Activated naive CD8-positive, alpha-beta T cell treated with anti-CD3 and anti-CD28 coated beads, Interleukin-2, amount 10 ng/mL, durations not matched to agents 7 days and 5 days (primary cell): ENCODE data around the gene PKD2L2. TPM values are rescaled to one million over a fixed set of nuclear protein-coding genes. Genes with fewer than 3 reads are reported as not detected.

Source experiments
- ATAC-seq: fragments of 150-1000 bp; cut with Tn5 transposase; one replicate; pipeline ENCODE4 v1.10.0; 2021; ENCODE audit warnings: low read depth, moderate library complexity
- POLR2A ChIA-PET: fragments of 350-600 bp; sonication (Branson Sonifier 250); formaldehyde crosslinking; loops from one replicate; lab custom pipeline; 2021; ENCODE audit warnings: antibody characterized with exemption; lab: Charles Lee
- DNase-seq: peaks from one replicate; pipeline ENCODE4 v3.0.0; 2021
- H3K27ac Mint-ChIP-seq: one replicate; pipeline ENCODE4 v1.8.0; 2022; ENCODE audit warnings: mild to moderate bottlenecking, mixed read lengths
- H3K27me3 Mint-ChIP-seq: one replicate; pipeline ENCODE4 v1.8.0; 2022; ENCODE audit warnings: mild to moderate bottlenecking, moderate library complexity, mixed read lengths
- H3K36me3 Mint-ChIP-seq: one replicate; pipeline ENCODE4 v1.8.0; 2021; ENCODE audit warnings: mild to moderate bottlenecking, mixed read lengths
- H3K4me1 Mint-ChIP-seq: one replicate; pipeline ENCODE4 v1.8.0; 2021; ENCODE audit warnings: mixed read lengths
- H3K4me3 Mint-ChIP-seq: one replicate; pipeline ENCODE4 v1.8.0; 2022; ENCODE audit warnings: mild to moderate bottlenecking, moderate library complexity, mixed read lengths
- H3K9me3 Mint-ChIP-seq: one replicate; pipeline ENCODE4 v1.8.0; 2021; ENCODE audit warnings: mixed read lengths
- total RNA-seq, 2 experiments: library from RNA; stranded (reverse); gene quantifications; one replicate each; pipeline ENCODE4 v1.2.3, GENCODE V29; 2021

PKD2L2 gene
- total RNA-seq, 2 experiments from 2014 or later: not detected

- Mint-ChIP-seq H3K36me3 (no peaks in the 10 kb centered on the region), H3K27ac (no peak overlapping the region), H3K4me3 (no peak overlapping the region), H3K9me3 (no peaks in the 10 kb centered on the region), H3K4me1 (no peaks in the 10 kb centered on the region), H3K27me3 (peaks cover 2% of the 10 kb centered on the region)
- ATAC-seq (no peak), DNase-seq (no peak)
- POLR2A ChIA-PET: no interaction called here
Observed at GRCh38 chr5:137899493-137899892, 10.2 kb downstream of the PKD2L2 start.

DNA sequence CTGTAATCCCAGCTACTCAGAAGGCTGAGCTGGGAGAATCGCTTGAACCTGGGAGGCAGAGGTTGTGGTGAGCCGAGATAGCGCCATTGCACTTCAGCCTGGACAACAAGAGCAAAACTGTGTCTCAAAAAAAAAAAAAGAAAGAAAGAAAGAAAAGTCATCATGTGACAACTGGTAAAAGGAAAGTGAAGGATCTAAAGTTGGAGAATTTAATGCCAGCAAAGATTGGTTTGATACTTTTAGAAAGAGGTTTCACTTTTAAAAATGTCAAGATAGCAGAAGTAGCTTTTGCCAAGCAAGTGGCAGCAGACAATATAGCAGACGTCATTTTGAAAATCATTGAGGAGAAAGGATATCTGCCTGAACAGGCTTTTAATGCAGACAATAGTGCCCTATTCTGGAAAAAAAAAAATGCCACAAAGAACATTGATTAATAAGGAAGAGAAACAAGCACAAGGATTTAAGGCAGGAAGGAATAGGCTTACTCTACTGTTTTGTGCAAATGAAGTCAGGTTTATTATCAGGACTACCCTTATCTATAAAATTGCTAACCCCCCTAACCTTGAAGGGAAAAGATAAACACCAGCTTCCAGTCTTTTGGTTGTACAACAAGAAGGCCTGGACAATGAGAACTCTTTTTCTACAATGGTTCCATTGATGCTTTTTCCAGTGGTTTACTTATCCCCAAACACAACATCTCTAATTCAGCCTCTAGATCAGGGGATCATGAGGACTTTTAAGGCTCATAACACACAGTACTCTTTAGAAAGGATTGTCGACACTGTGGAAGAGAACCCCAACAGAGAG is 12.0 kb downstream of the PKD2L2 start:
- peaks cover 5% of the 10 kb centered on the region for H3K27me3 Mint-ChIP-seq
- POLR2A ChIA-PET: interaction anchor here (1.0 kb wide), 1 partner anchor 12 kb away, joined by 3 read pairs; the partner anchor contains the start of gene PKD2L2
- DNase-seq: no peak
- H3K9me3 Mint-ChIP-seq: no peaks in the 10 kb centered on the region
- ATAC-seq: no peak
- H3K27ac Mint-ChIP-seq: no peak overlapping the region
- no peaks in the 10 kb centered on the region for H3K4me1 Mint-ChIP-seq
- H3K36me3 Mint-ChIP-seq: no peaks in the 10 kb centered on the region
- H3K4me3 Mint-ChIP-seq: no peak overlapping the region

DNA sequence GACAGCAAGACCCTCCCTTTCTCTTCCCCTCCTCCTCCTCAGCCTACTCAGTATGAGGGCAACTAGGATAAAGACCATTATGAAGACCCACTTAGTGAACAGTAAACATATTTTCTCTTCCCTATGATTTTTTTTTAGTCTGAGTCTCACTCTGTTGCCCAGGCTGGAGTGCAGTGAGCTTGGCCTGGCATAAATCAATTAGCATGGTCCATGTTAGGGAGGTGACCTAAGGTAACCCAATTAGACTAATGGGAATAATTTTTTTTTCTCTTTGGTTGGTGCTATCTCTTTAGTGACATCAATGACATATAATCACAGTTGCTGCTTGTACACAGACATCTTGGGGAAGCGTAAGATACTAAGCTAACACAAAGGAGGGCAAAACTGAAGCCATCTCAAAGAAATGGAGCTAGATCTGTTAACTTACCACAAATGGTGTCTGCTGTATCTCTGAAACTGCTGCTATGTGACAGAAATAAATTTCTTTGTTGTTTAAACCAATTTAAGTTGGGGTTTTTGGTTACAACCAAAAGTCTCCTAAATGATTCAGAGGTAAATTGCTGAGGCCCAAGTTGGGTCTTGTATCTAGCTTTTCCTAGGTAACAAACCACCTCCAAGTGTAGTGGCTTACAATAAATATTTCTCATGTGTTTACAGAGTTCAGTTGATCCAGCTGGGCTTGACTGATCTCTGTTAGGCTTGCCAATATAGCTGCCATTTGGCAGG is 13.3 kb downstream of the PKD2L2 start:
- Mint-ChIP-seq H3K4me1 (no peaks in the 10 kb centered on the region), H3K9me3 (no peaks in the 10 kb centered on the region), H3K27me3 (peaks cover 5% of the 10 kb centered on the region), H3K4me3 (no peak overlapping the region), H3K36me3 (no peaks in the 10 kb centered on the region), H3K27ac (no peak overlapping the region)
- ATAC-seq (no peak), DNase-seq (no peak)
- POLR2A ChIA-PET: interaction anchor here (0.6 to 1.0 kb wide), 2 partner anchors 14 to 73 kb away, joined by 3 read pairs; partner anchors contain the start of gene PKD2L2

GRCh38 chr5:137914758-137915157 is 25.5 kb downstream of the PKD2L2 start:
- H3K4me1 Mint-ChIP-seq: no peaks in the 10 kb centered on the region
- peaks cover 4% of the 10 kb centered on the region for H3K36me3 Mint-ChIP-seq
- peaks cover 11% of the 10 kb centered on the region for H3K27me3 Mint-ChIP-seq
- no peak for ATAC-seq
- POLR2A ChIA-PET: no interaction called here
- H3K27ac Mint-ChIP-seq: no peak overlapping the region
- DNase-seq: no peak
- H3K4me3 Mint-ChIP-seq: no peak overlapping the region
- peaks cover 6% of the 10 kb centered on the region for H3K9me3 Mint-ChIP-seq

DNA sequence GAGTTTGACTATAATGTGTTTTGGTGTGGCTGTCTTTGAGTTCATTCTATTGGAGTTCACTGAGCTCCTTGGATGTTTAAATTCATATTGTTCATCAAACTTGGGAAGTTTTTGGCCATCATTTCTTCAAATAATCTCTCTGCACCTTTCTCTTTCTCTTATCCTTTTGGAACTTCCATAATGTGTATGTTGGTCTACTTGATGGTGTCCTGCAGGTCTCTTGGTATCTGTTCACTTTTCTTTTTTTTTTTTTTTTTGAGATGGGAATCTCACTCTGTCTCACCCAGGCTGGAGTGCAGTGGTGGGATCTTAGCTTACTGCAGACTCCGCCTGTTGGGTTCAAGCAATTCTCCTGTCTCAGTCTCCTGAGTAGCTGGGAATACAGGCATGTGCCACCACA is 27.7 kb downstream of the PKD2L2 start:
- DNase-seq (no peak), ATAC-seq (no peak)
- no peak overlapping the region for H3K27ac Mint-ChIP-seq
- peaks cover 4% of the 10 kb centered on the region for H3K36me3 Mint-ChIP-seq
- no peak overlapping the region for H3K4me3 Mint-ChIP-seq
- POLR2A ChIA-PET: interaction anchor here (0.7 kb wide), 1 partner anchor 98 kb away, joined by 4 read pairs; no protein-coding TSS in a partner anchor
- no peaks in the 10 kb centered on the region for H3K4me1 Mint-ChIP-seq
- H3K9me3 Mint-ChIP-seq: peaks cover 6% of the 10 kb centered on the region
- peaks cover 4% of the 10 kb centered on the region for H3K27me3 Mint-ChIP-seq

GRCh38 chr5:137921931-137922330 is 32.7 kb downstream of the PKD2L2 start:
- peaks cover under 1% of the 10 kb centered on the region for H3K9me3 Mint-ChIP-seq
- H3K36me3 Mint-ChIP-seq: peaks cover 4% of the 10 kb centered on the region
- no peak for DNase-seq
- no peak overlapping the region for H3K27ac Mint-ChIP-seq
- POLR2A ChIA-PET: no interaction called here
- no peaks in the 10 kb centered on the region for H3K4me1 Mint-ChIP-seq
- H3K4me3 Mint-ChIP-seq: no peak overlapping the region
- ATAC-seq: no peak
- H3K27me3 Mint-ChIP-seq: no peaks in the 10 kb centered on the region

- no peak for DNase-seq
- H3K27ac Mint-ChIP-seq: no peak overlapping the region
Observed at GRCh38 chr5:137923856-137924255, 34.6 kb downstream of the PKD2L2 start.

DNA sequence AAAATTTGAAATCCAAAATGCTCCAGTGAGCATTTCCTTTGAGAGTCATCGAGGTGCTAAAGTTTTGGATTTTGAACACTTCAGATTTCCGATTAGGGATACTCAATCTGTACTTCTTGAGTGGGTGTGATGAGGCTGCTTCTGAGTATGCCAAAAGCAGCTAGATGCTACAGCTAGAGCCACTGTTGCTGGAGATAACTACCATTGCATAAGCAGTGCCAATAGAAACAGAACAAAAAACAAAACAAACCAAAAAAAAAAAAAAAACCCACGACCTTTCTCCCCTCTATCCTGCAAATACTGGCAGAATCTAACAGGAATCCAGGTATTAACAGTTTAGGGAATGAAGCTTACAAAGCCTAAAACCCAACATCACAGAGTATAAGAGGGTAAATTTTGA is 43.5 kb downstream of the PKD2L2 start:
- Mint-ChIP-seq H3K4me3 (no peak overlapping the region), H3K4me1 (peaks cover 2% of the 10 kb centered on the region), H3K36me3 (peaks cover 18% of the 10 kb centered on the region), H3K27ac (no peak overlapping the region), H3K9me3 (no peaks in the 10 kb centered on the region), H3K27me3 (no peaks in the 10 kb centered on the region)
- DNase-seq: no peak
- no peak for ATAC-seq
- POLR2A ChIA-PET: no interaction called here

More at GRCh38 chr5:137923856-137924255, 34.6 kb downstream of the PKD2L2 start:
- no peak for ATAC-seq
- H3K36me3 Mint-ChIP-seq: peaks cover 2% of the 10 kb centered on the region
- peaks cover under 1% of the 10 kb centered on the region for H3K4me1 Mint-ChIP-seq
- H3K27me3 Mint-ChIP-seq: no peaks in the 10 kb centered on the region
- POLR2A ChIA-PET: no interaction called here
- no peaks in the 10 kb centered on the region for H3K9me3 Mint-ChIP-seq
- H3K4me3 Mint-ChIP-seq: no peak overlapping the region

GRCh38 chr5:137933491-137933911 is 44.2 kb downstream of the PKD2L2 start:
- DNase-seq: no peak
- no peak overlapping the region for H3K27ac Mint-ChIP-seq
- ATAC-seq: no peak
- POLR2A ChIA-PET: no interaction called here
- no peaks in the 10 kb centered on the region for H3K9me3 Mint-ChIP-seq
- H3K4me1 Mint-ChIP-seq: peaks cover 2% of the 10 kb centered on the region
- peaks cover 18% of the 10 kb centered on the region for H3K36me3 Mint-ChIP-seq
- H3K27me3 Mint-ChIP-seq: no peaks in the 10 kb centered on the region
- no peak overlapping the region for H3K4me3 Mint-ChIP-seq

GRCh38 chr5:137935190-137935589 is 45.9 kb downstream of the PKD2L2 start:
- Mint-ChIP-seq H3K36me3 (peaks cover 27% of the 10 kb centered on the region), H3K9me3 (no peaks in the 10 kb centered on the region), H3K4me1 (peaks cover 4% of the 10 kb centered on the region), H3K27me3 (no peaks in the 10 kb centered on the region), H3K27ac (no peak overlapping the region), H3K4me3 (no peak overlapping the region)
- POLR2A ChIA-PET: no interaction called here
- ATAC-seq: no peak
- DNase-seq: no peak

GRCh38 chr5:137935694-137936093 is 46.4 kb downstream of the PKD2L2 start:
- peaks cover 4% of the 10 kb centered on the region for H3K4me1 Mint-ChIP-seq
- no peak overlapping the region for H3K4me3 Mint-ChIP-seq
- peaks cover 29% of the 10 kb centered on the region for H3K36me3 Mint-ChIP-seq
- no peak for DNase-seq
- POLR2A ChIA-PET: no interaction called here
- H3K9me3 Mint-ChIP-seq: no peaks in the 10 kb centered on the region
- ATAC-seq: no peak
- no peak overlapping the region for H3K27ac Mint-ChIP-seq
- no peaks in the 10 kb centered on the region for H3K27me3 Mint-ChIP-seq

- Mint-ChIP-seq H3K9me3 (no peaks in the 10 kb centered on the region), H3K4me3 (no peak overlapping the region), H3K4me1 (peaks cover 4% of the 10 kb centered on the region), H3K36me3 (peaks cover 38% of the 10 kb centered on the region), H3K27me3 (no peaks in the 10 kb centered on the region), H3K27ac (no peak overlapping the region)
- no peak for DNase-seq
- no peak for ATAC-seq
- POLR2A ChIA-PET: interaction anchor here (0.7 kb wide), 1 partner anchor 824 kb away, joined by 3 read pairs; no protein-coding TSS in a partner anchor
Observed at GRCh38 chr5:137937994-137938750, 48.9 kb downstream of the PKD2L2 start.

- H3K4me3 Mint-ChIP-seq: no peak overlapping the region
- no peak for ATAC-seq
Observed at GRCh38 chr5:137938751-137939143, 49.5 kb downstream of the PKD2L2 start.

More at GRCh38 chr5:137938751-137939143, 49.5 kb downstream of the PKD2L2 start:
- no peaks in the 10 kb centered on the region for H3K9me3 Mint-ChIP-seq
- H3K27me3 Mint-ChIP-seq: no peaks in the 10 kb centered on the region
- DNase-seq: no peak
- peaks cover 4% of the 10 kb centered on the region for H3K4me1 Mint-ChIP-seq
- peaks cover 38% of the 10 kb centered on the region for H3K36me3 Mint-ChIP-seq
- H3K27ac Mint-ChIP-seq: no peak overlapping the region
- POLR2A ChIA-PET: no interaction called here
